GM10266 (cell line): ENCODE data around the gene NETO2.
A peak's percentile ranks its signal among the peaks of the same experiment; 100 is the strongest.
"Not testable (repeated sequence)": the region's sequence is repeated elsewhere in the genome, so short reads cannot be mapped to it uniquely, and the experiment has no call there.

Source experiments
- DNase-seq: peaks from one replicate; pipeline ENCODE4 v3.0.0; 2012; ENCODE audit errors: extremely low spot score
- TF ChIP-seq, protein P1 (sequence below): IDR thresholded peaks from 2 replicates; pipeline ENCODE4 v1.5.1; 2012; ENCODE audit warnings: mild to moderate bottlenecking, low read depth; ENCODE audit not compliant: control insufficient read depth, insufficient read depth; ENCODE audit errors: missing control alignments

The NETO2 gene

GRCh38 chr16:47143677-47144558 lies at the start of gene NETO2:
NETO2 (minus strand) TSS chr16:47143945; CDS start chr16:47143612, 333 bp downstream.
- peak; percentile 87 for DNase-seq
- TF ChIP-seq, protein P1, sequence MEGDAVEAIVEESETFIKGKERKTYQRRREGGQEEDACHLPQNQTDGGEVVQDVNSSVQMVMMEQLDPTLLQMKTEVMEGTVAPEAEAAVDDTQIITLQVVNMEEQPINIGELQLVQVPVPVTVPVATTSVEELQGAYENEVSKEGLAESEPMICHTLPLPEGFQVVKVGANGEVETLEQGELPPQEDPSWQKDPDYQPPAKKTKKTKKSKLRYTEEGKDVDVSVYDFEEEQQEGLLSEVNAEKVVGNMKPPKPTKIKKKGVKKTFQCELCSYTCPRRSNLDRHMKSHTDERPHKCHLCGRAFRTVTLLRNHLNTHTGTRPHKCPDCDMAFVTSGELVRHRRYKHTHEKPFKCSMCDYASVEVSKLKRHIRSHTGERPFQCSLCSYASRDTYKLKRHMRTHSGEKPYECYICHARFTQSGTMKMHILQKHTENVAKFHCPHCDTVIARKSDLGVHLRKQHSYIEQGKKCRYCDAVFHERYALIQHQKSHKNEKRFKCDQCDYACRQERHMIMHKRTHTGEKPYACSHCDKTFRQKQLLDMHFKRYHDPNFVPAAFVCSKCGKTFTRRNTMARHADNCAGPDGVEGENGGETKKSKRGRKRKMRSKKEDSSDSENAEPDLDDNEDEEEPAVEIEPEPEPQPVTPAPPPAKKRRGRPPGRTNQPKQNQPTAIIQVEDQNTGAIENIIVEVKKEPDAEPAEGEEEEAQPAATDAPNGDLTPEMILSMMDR = peak; percentile 84

- DNase-seq = no peak
- TF ChIP-seq, protein P1 = no peak
These were observed 38.6 kb upstream of the NETO2 start for GRCh38 chr16:47182318-47182717.

DNA sequence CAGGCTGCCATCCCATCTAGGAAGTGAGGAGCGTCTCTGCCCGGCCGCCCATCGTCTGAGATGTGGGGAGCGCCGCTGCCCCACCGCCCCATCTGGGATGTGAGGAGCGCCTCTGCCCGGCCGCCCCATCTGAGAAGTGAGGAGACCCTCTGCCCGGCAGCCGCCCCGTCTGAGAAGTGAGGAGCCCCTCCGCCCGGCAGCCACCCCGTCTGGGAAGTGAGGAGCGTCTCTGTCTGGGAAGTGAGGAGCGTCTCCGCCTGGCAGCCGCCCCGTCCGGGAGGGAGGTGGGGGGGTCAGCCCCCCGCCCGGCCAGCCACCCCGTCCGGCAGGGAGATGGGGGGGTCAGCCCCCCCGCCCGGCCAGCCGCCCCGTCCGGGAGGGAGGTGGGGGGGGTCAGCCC lies 37.3 kb upstream of the NETO2 start:
- not testable (repeated sequence) for DNase-seq

DNA sequence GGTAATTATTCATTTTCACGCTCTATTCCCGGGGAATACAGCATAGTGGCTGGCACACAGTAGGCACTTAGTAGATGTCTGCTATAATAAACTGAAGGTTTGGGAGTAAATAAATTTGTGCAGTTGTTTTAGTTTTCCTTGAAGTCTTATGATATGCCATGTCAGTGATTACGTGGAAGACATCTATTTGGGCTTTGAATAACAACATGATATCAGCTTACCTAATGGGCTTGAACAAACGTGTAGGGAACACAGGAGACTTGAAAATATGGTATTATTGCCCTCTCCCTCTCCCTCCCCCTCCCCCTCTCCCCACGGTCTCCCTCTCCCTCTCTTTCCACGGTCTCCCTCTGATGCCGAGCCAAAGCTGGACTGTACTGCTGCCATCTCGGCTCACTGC lies 36.3 kb upstream of the NETO2 start:
- TF ChIP-seq, protein P1 = no peak
- DNase-seq = no peak

- TF ChIP-seq, protein P1 = no peak
- DNase-seq = no peak
These were observed 31.4 kb upstream of the NETO2 start for GRCh38 chr16:47175152-47175551.

GRCh38 chr16:47162670-47163420 lies 19.1 kb upstream of the NETO2 start:
- DNase-seq = no peak
- TF ChIP-seq, protein P1 = no peak

DNA sequence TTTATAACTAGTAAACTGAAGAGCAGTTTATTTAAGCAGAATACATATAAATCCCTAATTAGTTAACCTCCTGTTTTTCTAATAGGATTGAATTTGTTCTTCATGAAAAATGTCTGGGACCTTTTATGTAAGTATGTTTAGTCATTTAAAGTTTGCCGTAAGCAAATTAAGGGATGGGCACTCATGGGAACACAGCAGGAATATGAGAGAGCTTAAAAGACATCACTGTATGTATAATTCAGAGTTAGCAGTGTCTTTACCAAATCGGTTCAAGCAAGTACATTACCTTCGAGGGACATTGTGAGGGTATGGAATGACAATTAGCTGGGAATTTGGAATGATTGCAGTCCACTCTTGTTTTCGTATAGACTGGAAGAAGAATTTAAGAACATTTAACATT lies 17.7 kb upstream of the NETO2 start:
- DNase-seq = no peak

More for the DNA sequence above, 17.7 kb upstream of the NETO2 start:
- TF ChIP-seq, protein P1 = no peak
